CD4-positive, alpha-beta T cell treated with Interleukin-4 for 4 hours (primary cell): Measurements from ENCODE around the gene METTL1.

ENCODE experiments used
- DNase-seq: peaks from one replicate; pipeline ENCODE4 v3.0.0-alpha.2; 2020

Gene METTL1

DNA sequence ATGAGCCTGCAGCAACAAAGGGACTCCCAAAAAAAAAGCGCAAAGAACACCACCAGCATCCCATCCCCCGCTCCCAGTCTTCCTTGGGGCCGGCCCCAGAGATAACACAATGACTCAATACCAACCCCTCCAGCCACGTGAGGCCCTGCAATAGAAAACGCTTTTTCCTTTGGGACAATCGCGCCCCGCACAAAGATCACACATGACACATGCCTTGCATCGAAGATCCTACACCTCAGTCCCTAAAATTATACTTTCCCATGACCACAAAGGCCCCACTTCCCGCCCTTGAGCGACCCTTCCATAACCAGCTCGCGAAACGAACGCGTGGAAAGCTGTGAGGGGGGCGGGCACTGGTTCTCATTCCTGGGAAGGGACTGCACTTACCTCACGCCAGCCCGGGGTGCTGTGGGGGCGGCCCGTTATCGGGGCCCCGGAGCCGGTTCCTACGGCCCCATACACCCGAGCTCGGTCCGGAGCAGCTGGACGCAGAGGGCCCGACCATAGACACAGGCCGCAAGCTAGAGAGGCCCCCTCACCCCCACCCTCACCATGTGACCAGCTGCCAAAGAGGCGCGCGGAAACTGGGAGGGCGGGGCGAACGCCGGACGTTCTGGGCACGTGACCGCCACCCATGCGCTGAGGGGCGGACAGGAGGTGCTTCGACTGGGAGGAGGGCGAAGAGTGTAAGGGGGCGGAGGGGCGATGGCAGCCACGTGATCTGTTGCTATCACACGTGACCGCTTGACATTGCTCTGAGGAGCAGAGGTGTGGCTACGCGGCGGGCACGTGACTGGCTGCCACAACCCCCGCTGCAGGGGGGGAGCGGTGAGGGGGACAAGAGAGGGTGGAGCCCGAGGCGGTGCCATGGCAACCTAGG, 19.9 kb downstream of the METTL1 start, which contains the start of gene CDK4:
Gene CDK4 (minus strand): TSS at position 523 of the 880 bp plus-strand sequence. CDS start 593 bp downstream, outside the sequence.
- DNase-seq = peak; percentile 100

- no peak for DNase-seq
Measured at GRCh38 chr12:57751432-57751787, 20.5 kb downstream of the METTL1 start.

- DNase-seq = no peak
Measured at GRCh38 chr12:57750561-57751431, 21.1 kb downstream of the METTL1 start.

GRCh38 chr12:57749061-57749460, 22.8 kb downstream of the METTL1 start:
- no peak for DNase-seq

DNA sequence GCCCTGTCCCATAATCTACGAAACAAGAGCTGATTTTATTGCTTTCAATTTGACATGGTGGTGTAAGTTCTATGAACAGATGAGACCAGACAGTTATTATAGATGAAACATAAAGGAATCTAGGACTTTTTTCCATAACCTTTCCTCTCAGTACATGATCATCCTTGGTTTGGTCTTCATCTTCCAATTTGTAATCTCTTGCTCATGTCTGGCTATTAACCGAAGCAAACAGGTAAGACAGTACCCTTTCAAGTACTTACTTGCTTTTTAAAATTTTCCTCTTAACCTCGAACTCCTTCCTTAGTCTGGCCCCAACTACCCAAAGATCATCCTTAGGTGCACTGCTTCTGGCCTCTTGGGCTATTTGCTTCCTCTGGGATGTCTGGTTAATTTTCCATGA, 25.9 kb downstream of the METTL1 start:
- no peak for DNase-seq

GRCh38 chr12:57745485-57745881, 26.4 kb downstream of the METTL1 start:
- DNase-seq = no peak

DNA sequence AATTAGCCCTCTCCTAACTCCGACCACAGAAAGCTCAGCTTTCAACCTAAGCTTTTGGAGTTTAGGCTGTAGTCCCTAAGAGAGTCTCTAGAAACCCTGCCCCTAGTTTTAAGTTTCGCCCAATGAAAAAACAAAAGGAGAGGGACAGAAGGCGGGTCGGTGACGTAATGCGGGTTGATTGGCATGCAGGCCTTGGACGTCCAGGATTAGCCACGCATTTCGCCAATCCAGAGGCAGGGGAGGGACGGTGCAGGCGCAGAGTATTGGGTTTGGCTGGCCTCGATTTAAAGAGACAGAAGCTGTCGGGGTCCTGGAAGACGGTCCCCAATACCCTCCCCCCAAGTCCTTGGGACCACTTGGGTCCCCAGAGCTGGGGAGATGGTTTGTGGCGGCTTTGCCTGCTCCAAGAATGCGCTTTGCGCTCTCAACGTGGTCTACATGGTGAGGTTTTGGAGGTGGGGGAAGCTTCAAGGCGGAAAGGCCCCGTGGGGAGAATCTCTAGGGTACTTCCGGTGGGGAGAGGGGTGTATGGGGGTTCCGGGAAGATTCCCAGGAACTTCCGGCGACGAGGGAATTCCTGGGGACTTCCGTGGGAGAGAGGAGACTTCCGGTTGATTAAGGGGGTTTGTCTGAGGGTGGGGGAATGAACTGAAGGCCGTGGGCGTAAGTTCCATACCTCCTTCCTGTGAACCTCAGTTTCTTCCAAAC, 27.0 kb downstream of the METTL1 start, which contains the start of gene TSPAN31:
Gene TSPAN31 (plus strand): TSS at position 263 of the 708 bp plus-strand sequence. CDS start 116 bp downstream, at position 379.
- peak; percentile 96 for DNase-seq

GRCh38 chr12:57744194-57744776, 27.6 kb downstream of the METTL1 start:
- no peak for DNase-seq

- no peak for DNase-seq
Measured at GRCh38 chr12:57743769-57744168, 28.1 kb downstream of the METTL1 start.

GRCh38 chr12:57741844-57742738, 29.8 kb downstream of the METTL1 start:
- peak; percentile 85 for DNase-seq

GRCh38 chr12:57741413-57741789, 30.5 kb downstream of the METTL1 start:
- DNase-seq = no peak

DNA sequence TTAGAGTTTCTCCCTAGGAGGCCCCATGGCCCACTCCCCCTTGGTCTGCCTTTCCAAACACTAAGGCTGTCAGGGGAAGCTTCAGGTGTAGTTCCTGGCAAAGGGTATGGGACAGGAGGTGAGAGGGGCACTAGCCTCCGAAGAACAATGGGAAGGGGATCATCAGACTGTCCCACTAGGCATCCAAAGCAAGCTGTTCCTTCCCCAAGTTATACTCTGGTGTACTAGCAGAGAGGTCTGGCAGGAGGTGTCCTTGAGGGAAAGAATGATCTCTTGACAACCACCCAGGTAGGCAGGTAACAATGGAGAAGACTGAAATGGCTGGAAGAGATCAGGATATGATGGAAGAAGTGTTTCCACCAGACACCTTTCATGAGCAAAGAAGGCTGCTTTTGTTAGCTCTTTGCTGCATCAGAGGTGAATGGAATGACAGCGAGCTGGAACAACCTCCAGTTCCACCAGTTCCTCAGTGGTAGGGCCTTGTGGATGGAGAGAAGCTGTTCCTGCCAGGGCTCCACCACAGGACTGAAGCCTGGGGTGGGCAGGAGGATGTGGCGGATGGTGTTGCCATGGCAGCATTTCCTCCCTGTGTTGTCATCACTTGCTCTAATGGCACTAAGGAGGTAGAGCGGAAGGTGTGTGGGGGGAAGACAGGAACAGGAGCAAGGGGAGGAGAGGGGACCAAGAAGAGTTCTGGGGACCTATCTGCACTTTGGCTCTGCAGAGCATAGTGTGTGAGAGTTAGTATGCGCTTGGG, 31.1 kb downstream of the METTL1 start:
- DNase-seq = peak; percentile 85

- no peak for DNase-seq
Measured at GRCh38 chr12:57739914-57740538, 31.9 kb downstream of the METTL1 start.

- no peak for DNase-seq
Measured at GRCh38 chr12:57739387-57739786, 32.5 kb downstream of the METTL1 start.

GRCh38 chr12:57738661-57739237, 33.2 kb downstream of the METTL1 start, which contains the start of gene AGAP2:
TSS of gene AGAP2 (minus strand) at chr12:57738742. CDS start at chr12:57738246, 496 bp downstream.
- no peak for DNase-seq

- no peak for DNase-seq
Measured at GRCh38 chr12:57737467-57738460, 34.1 kb downstream of the METTL1 start.

DNA sequence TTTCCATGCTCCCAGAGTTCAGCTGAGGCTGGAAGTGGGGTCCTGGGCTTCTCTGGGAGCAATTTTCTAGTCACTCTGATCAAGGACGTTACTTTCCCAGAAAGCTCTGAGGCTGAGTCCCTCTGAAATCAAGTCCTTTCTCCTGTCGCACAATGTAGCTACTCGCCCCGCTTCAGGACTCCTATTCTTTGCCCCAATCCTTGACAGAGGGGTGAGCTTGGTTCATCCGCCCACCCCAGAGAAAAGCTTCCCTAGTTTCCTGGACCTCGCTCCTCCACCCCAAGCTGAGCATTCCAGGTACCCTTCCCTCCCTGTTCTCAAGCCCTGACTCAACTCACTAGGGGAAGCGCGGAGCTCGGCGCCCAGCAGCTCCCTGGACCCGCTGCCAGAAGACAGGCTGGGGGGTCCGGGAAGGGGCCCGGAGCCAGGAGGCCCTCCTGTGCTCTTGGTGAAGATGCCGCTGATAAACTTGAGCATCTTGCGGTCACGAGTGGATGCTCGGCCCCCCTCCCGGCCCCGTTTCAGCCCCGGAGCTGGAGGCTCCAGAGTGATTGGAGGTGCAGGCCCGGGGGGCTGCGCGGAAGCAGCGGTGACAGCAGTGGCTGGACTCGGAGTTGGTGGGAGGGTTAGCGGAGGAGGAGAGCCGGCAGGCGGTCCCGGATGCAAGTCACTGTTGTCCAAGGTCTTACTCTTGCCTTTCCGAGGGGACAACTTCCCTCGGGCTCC, 35.0 kb downstream of the METTL1 start:
- DNase-seq = no peak
